DOHH2 (cell line): ENCODE measurements around the gene LCN9.

Experiments used
- CTCF ChIP-seq: fragments of 200-600 bp; sonication (generic); IDR thresholded peaks from one replicate; pipeline ENCODE4 v1.5.1; 2014; ENCODE audit warnings: antibody characterized with exemption, mild to moderate bottlenecking, low read depth, low read length; ENCODE audit not compliant: poor library complexity, severe bottlenecking
- EZH2phosphoT487 ChIP-seq: fragments of 200-600 bp; sonication (generic); IDR thresholded peaks from 2 replicates; pipeline ENCODE4 v1.6.1; 2017; ENCODE audit warnings: borderline replicate concordance, mild to moderate bottlenecking, antibody characterized with exemption, low read length, moderate library complexity, mixed read lengths

GRCh38 chr9:135705376-135705775, 42.3 kb downstream of the LCN9 start:
- TF ChIP-seq CTCF, result no peak
- no peak for TF ChIP-seq EZH2phosphoT487
